GM12878 (cell line): ENCODE measurements around the gene ZNF410. TPM values are rescaled to one million over a fixed set of nuclear protein-coding genes. Genes with fewer than 3 reads are reported as not detected.

Experiments
- ASH2L ChIP-seq: fragments of 300-600, 200-600 bp; sonication (generic); IDR thresholded peaks from 2 replicates; pipeline ENCODE4 v1.6.1; 2017; ENCODE audit warnings: low read depth, mild to moderate bottlenecking, borderline replicate concordance
- CBX5 ChIP-seq: sonication (generic); IDR thresholded peaks from 2 replicates; pipeline ENCODE4 v1.6.1; 2016; ENCODE audit warnings: low read depth, moderate library complexity, mild to moderate bottlenecking, inconsistent platforms
- CEBPZ ChIP-seq: fragments of 150-350 bp; IDR thresholded peaks from 2 replicates; pipeline ENCODE4 v1.6.1; 2016; ENCODE audit warnings: low read depth, low read length
- CHD2 ChIP-seq: IDR thresholded peaks from 2 replicates; pipeline ENCODE4 v1.6.1; 2011; ENCODE audit warnings: low read depth, low read length, improper control_type of control experiment, borderline replicate concordance
- CREB1 ChIP-seq: IDR thresholded peaks from 2 replicates; pipeline ENCODE4 v1.6.1; 2012; ENCODE audit warnings: low read depth, mild to moderate bottlenecking, inconsistent platforms
- E2F4 ChIP-seq: IDR thresholded peaks from 2 replicates; pipeline ENCODE4 v1.6.1; 2012; ENCODE audit warnings: low read depth, low read length, improper control_type of control experiment
- GATAD2B ChIP-seq: fragments of 450-650 bp; conservative IDR thresholded peaks from 2 replicates; pipeline ENCODE4 v1.6.1; 2017; ENCODE audit warnings: low read depth, mild to moderate bottlenecking, moderate library complexity
- IKZF2 ChIP-seq, 2 experiments: fragments of 450-650 bp; IDR thresholded peaks; 2 replicates each; pipeline ENCODE4 v1.6.1; 2017; ENCODE audit warnings: mild to moderate bottlenecking in 2 of 2, moderate library complexity in 2 of 2
- MEF2B ChIP-seq: fragments of 450-650 bp; IDR thresholded peaks from 2 replicates; pipeline ENCODE4 v1.6.1; 2018; ENCODE audit warnings: mild to moderate bottlenecking, moderate library complexity; ENCODE audit not compliant: partially characterized antibody, poor library complexity, severe bottlenecking
- MTA2 ChIP-seq: fragments of 450-650 bp; IDR thresholded peaks from 2 replicates; pipeline ENCODE4 v1.6.1; 2016; ENCODE audit warnings: low read depth, mild to moderate bottlenecking, moderate library complexity
- MTA3 ChIP-seq: IDR thresholded peaks from 2 replicates; pipeline ENCODE4 v1.6.1; 2012; ENCODE audit warnings: low read length, inconsistent platforms, borderline replicate concordance
- MYB ChIP-seq: fragments of 150-350 bp; IDR thresholded peaks from 2 replicates; pipeline ENCODE4 v1.6.1; 2014; ENCODE audit warnings: mild to moderate bottlenecking, low read depth, low read length, borderline replicate concordance
- NFIC ChIP-seq: IDR thresholded peaks from 2 replicates; pipeline ENCODE4 v1.6.1; 2012; ENCODE audit warnings: low read depth, mild to moderate bottlenecking, inconsistent platforms, low read length, moderate library complexity
- NFYB ChIP-seq: IDR thresholded peaks from 2 replicates; pipeline ENCODE4 v1.6.1; 2011; ENCODE audit warnings: low read depth, mild to moderate bottlenecking, low read length, improper control_type of control experiment, moderate library complexity; ENCODE audit not compliant: insufficient read depth
- POLR2A ChIP-seq: IDR thresholded peaks from 2 replicates; pipeline ENCODE4 v1.6.1; 2011; ENCODE audit warnings: low read depth, mild to moderate bottlenecking, low read length
- POLR2AphosphoS5 ChIP-seq: IDR thresholded peaks from 2 replicates; pipeline ENCODE4 v1.6.1; 2011; ENCODE audit warnings: mild to moderate bottlenecking, low read length, inconsistent platforms
- RB1 ChIP-seq: fragments of 450-650 bp; formaldehyde crosslinking; IDR thresholded peaks from 2 replicates; pipeline ENCODE4 v1.6.1; 2017; ENCODE audit warnings: mild to moderate bottlenecking, borderline replicate concordance
- RELA ChIP-seq: fragments of 450-650 bp; IDR thresholded peaks from 2 replicates; pipeline ENCODE4 v1.8.0; 2014; ENCODE audit warnings: borderline replicate concordance; ENCODE audit not compliant: partially characterized antibody
- RELB ChIP-seq: fragments of 450-650 bp; IDR thresholded peaks from 2 replicates; pipeline ENCODE4 v1.6.1; 2017; ENCODE audit warnings: low read depth, mild to moderate bottlenecking, moderate library complexity
- SIX5 ChIP-seq: IDR thresholded peaks from 2 replicates; pipeline ENCODE4 v1.6.1; 2011; ENCODE audit warnings: mild to moderate bottlenecking, low read depth, low read length, moderate library complexity; ENCODE audit not compliant: severe bottlenecking
- SMAD5 ChIP-seq: IDR thresholded peaks from 2 replicates; pipeline ENCODE4 v1.6.1; 2016; ENCODE audit warnings: antibody characterized with exemption, low read depth
- SUPT20H ChIP-seq: IDR thresholded peaks from 2 replicates; pipeline ENCODE4 v1.6.1; 2011; ENCODE audit warnings: low read depth, mild to moderate bottlenecking, low read length, moderate library complexity, borderline replicate concordance; ENCODE audit not compliant: control insufficient read depth
- ZNF207 ChIP-seq: fragments of 450-650 bp; IDR thresholded peaks from 2 replicates; pipeline ENCODE4 v1.6.1; 2014; ENCODE audit warnings: antibody characterized with exemption, mild to moderate bottlenecking, borderline replicate concordance
- ZNF384 ChIP-seq: IDR thresholded peaks from 2 replicates; pipeline ENCODE4 v1.6.1; 2012; ENCODE audit warnings: low read depth, mild to moderate bottlenecking, low read length, improper control_type of control experiment, borderline replicate concordance
- ZZZ3 ChIP-seq: IDR thresholded peaks from 2 replicates; pipeline ENCODE4 v1.6.1; 2011; ENCODE audit warnings: low read depth; ENCODE audit not compliant: control insufficient read depth, insufficient read length
- polyA plus RNA-seq, 11 experiments: library from polyadenylated mRNA; depleted of rRNA in 4 of 11; unstranded in 6 of 11; stranded (reverse) in 5 of 11; fragments of >200 nt; fragmentation: Nextera tagmentation in 4 of 11; fragmentation: Illumina TruSeq in 1 of 11; extraction: Ambion mirVana in 4 of 11; extraction: Trizol in 1 of 11; gene quantifications; 1 replicate in 1 of 11; 2 replicates in 10 of 11; pipeline versions ENCODE4 v1.2.1 to v1.2.3, GENCODE V29; 2011 to 2016; ENCODE audit warnings: inconsistent platforms in 2 of 11, missing spikeins in 2 of 11, low read depth in 1 of 11
- total RNA-seq, 4 experiments: library from RNA; depleted of rRNA in 3 of 4; stranded (reverse); fragments of >200 nt in 3 of 4; fragmentation: Illumina TruSeq in 1 of 4; extraction: Trizol in 1 of 4; gene quantifications; 2 replicates each; pipeline versions ENCODE4 v1.2.1 to v1.2.3, GENCODE V29; 2013 to 2021

The ZNF410 gene
- total and polyA plus RNA-seq, 10 of the 15 experiments (the other 5 are each of a cell fraction or from before 2014, with no cell fraction given) = 31.2 to 56.6 (median 47.7) TPM

GRCh38 chr14:73886449-73887317 lies at the start of gene ZNF410 (continued):
- peak; percentile 73 for TF ChIP-seq RELB
- TF ChIP-seq E2F4 = peak; percentile 45; the same call in 1 of the 2 replicates
- no peak for TF ChIP-seq NFYB
- peak; percentile 30 for TF ChIP-seq RELA
- TF ChIP-seq POLR2AphosphoS5 = peak; percentile 83
- TF ChIP-seq MEF2B = no peak
- peak; percentile 94 for TF ChIP-seq POLR2A
- 0 out of 2 replicates have a peak, but pooled peaks have one; percentile 56 for TF ChIP-seq RB1
- no peak for TF ChIP-seq CEBPZ
- peak; percentile 39 for TF ChIP-seq SIX5
- TF ChIP-seq ZNF384 = no peak
- TF ChIP-seq NFIC = peak; percentile 67; the same call in 1 of the 2 replicates
- peak; percentile 91; the same call in 1 of the 2 replicates for TF ChIP-seq ASH2L
- no peak for TF ChIP-seq ZNF207
- TF ChIP-seq MTA3 = peak; percentile 79; the same call in 1 of the 2 replicates
- TF ChIP-seq ZZZ3 = no peak
- no peak for TF ChIP-seq CBX5
- peak; percentile 88 for TF ChIP-seq GATAD2B
- peak; percentile 89 for TF ChIP-seq CREB1
- TF ChIP-seq SMAD5 = peak; percentile 43; the same call in 1 of the 2 replicates
- no peak for TF ChIP-seq SUPT20H
- TF ChIP-seq IKZF2 (IDR thresholded peaks at IDR 0.05) = peak; percentile 70 to 83; a peak in 3 of 4 replicates
- 0 out of 2 replicates have a peak, but pooled peaks have one; percentile 12 for TF ChIP-seq MTA2
- TF ChIP-seq CHD2 = peak; percentile 81; the same call in 1 of the 2 replicates
- no peak for TF ChIP-seq MYB
